Ishikawa (cell line): ENCODE results near the gene DST.
A peak's percentile ranks its signal among the peaks of the same experiment; 100 is the strongest.

Experiments used
- CEBPB ChIP-seq: IDR thresholded peaks from 2 replicates; pipeline ENCODE4 v1.6.1; 2012
- CREB1 ChIP-seq: IDR thresholded peaks from 2 replicates; pipeline ENCODE4 v1.6.1; 2012; ENCODE audit warnings: low read depth
- EGR1 ChIP-seq: IDR thresholded peaks from 2 replicates; pipeline ENCODE4 v1.6.1; 2012
- EP300 ChIP-seq: IDR thresholded peaks from 2 replicates; pipeline ENCODE4 v1.6.1; 2012; ENCODE audit warnings: borderline replicate concordance
- FOXM1 ChIP-seq: IDR thresholded peaks from 2 replicates; pipeline ENCODE4 v1.6.1; 2012; ENCODE audit warnings: low read depth, borderline replicate concordance
- MAX ChIP-seq: IDR thresholded peaks from 2 replicates; pipeline ENCODE4 v1.6.1; 2012
- NFIC ChIP-seq: IDR thresholded peaks from 2 replicates; pipeline ENCODE4 v1.6.1; 2012
- RAD21 ChIP-seq: IDR thresholded peaks from 2 replicates; pipeline ENCODE4 v1.6.1; 2012; ENCODE audit warnings: low read depth
- REST ChIP-seq: IDR thresholded peaks from 2 replicates; pipeline ENCODE4 v1.6.1; 2012; ENCODE audit warnings: low read depth, mild to moderate bottlenecking
- TAF1 ChIP-seq: IDR thresholded peaks from 2 replicates; pipeline ENCODE4 v1.6.1; 2012; ENCODE audit warnings: low read depth, mild to moderate bottlenecking
- TCF12 ChIP-seq: IDR thresholded peaks from 2 replicates; pipeline ENCODE4 v1.6.1; 2012; ENCODE audit warnings: low read depth
- TEAD4 ChIP-seq: IDR thresholded peaks from 2 replicates; pipeline ENCODE4 v1.6.1; 2012
- USF1 ChIP-seq: IDR thresholded peaks from 2 replicates; pipeline ENCODE4 v1.6.1; 2012
- YY1 ChIP-seq: IDR thresholded peaks from 2 replicates; pipeline ENCODE4 v1.6.1; 2012; ENCODE audit warnings: low read depth
- ZBTB7A ChIP-seq: IDR thresholded peaks from 2 replicates; pipeline ENCODE4 v1.6.1; 2012; ENCODE audit warnings: low read depth

Gene DST

GRCh38 chr6:56490993-56491392 lies 151.7 kb downstream of the DST start:
- TF ChIP-seq ZBTB7A, result no peak
- no peak for TF ChIP-seq TCF12

GRCh38 chr6:56489559-56489958 lies 153.1 kb downstream of the DST start:
- TF ChIP-seq TEAD4, result no peak

GRCh38 chr6:56488281-56488680 lies 154.4 kb downstream of the DST start:
- TF ChIP-seq EGR1 (no peak), CEBPB (no peak), USF1 (no peak), EP300 (no peak), YY1 (no peak), RAD21 (no peak), CREB1 (no peak), ZBTB7A (no peak), MAX (no peak), TEAD4 (no peak), TCF12 (no peak), FOXM1 (no peak), REST (no peak), NFIC (no peak)

- no peak for TF ChIP-seq TCF12
- TF ChIP-seq REST, result no peak
- no peak for TF ChIP-seq EP300
- no peak for TF ChIP-seq TAF1
- no peak for TF ChIP-seq CEBPB
- TF ChIP-seq TEAD4, result no peak
- TF ChIP-seq MAX, result no peak
- TF ChIP-seq RAD21, result no peak
- no peak for TF ChIP-seq ZBTB7A
- TF ChIP-seq EGR1, result no peak
- no peak for TF ChIP-seq FOXM1
- TF ChIP-seq USF1, result no peak
- TF ChIP-seq CREB1, result no peak
- no peak for TF ChIP-seq NFIC
- TF ChIP-seq YY1, result no peak
Measured at GRCh38 chr6:56486681-56487080, 156.0 kb downstream of the DST start.

- TF ChIP-seq EGR1 (no peak), EP300 (peak; percentile 19; the same call in 1 of the 2 replicates), TEAD4 (no peak), MAX (no peak)
Measured at GRCh38 chr6:56484669-56485068, 158.0 kb downstream of the DST start.

- TF ChIP-seq EP300 (no peak), YY1 (no peak), CEBPB (no peak), TEAD4 (no peak), FOXM1 (no peak), TCF12 (no peak), EGR1 (no peak), USF1 (no peak), MAX (no peak), NFIC (no peak), ZBTB7A (no peak), RAD21 (no peak), CREB1 (no peak)
Measured at GRCh38 chr6:56483929-56484328, 158.8 kb downstream of the DST start.
